K562 (cell line): ENCODE measurements around the gene BIRC5. TPM values are rescaled to one million over a fixed set of nuclear protein-coding genes. Genes with fewer than 3 reads are reported as not detected.

Source experiments
- ELF2 ChIP-seq: fragments of 250-450 bp; sonication (Bioruptor Pico); IDR thresholded peaks from 2 replicates; pipeline ENCODE4 v1.5.0; 2021; ENCODE audit warnings: mild to moderate bottlenecking
- EZH2 ChIP-seq: IDR thresholded peaks from 2 replicates; pipeline ENCODE4 v1.6.1; 2012; ENCODE audit warnings: low read depth, mild to moderate bottlenecking, inconsistent platforms, low read length, borderline replicate concordance
- RAD21 ChIP-seq, 2 experiments: fragments of 250-450 bp in 1 of 2; fragments of 450-650 bp in 1 of 2; sonication (Bioruptor Pico) in 1 of 2; formaldehyde crosslinking in 1 of 2; IDR thresholded peaks in 1 of 2; conservative IDR thresholded peaks in 1 of 2; 2 replicates each; pipeline versions ENCODE4 v1.4.0 to v1.8.0; 2020 to 2022; ENCODE audit warnings: mild to moderate bottlenecking in 2 of 2, moderate library complexity in 1 of 2
- REST ChIP-seq, 2 experiments: fragments of 450-650 bp; formaldehyde crosslinking in 1 of 2; IDR thresholded peaks; 2 replicates each; pipeline versions ENCODE4 v1.4.0 to v1.6.1; 2014 to 2020; ENCODE audit warnings: mild to moderate bottlenecking in 2 of 2, borderline replicate concordance in 1 of 2, low read depth in 1 of 2
- SLC30A9 ChIP-seq: fragments of 250-450 bp; sonication (Bioruptor Pico); IDR thresholded peaks from 2 replicates; pipeline ENCODE4 v1.8.0; 2022; ENCODE audit warnings: mild to moderate bottlenecking, moderate library complexity
- STAG1 ChIP-seq: sonication (generic); formaldehyde crosslinking; IDR thresholded peaks from 2 replicates; pipeline ENCODE4 v1.5.0; 2020; ENCODE audit warnings: missing genetic modification reagents, borderline replicate concordance
- TRIM28 ChIP-seq: fragments of 450-650 bp; IDR thresholded peaks from 2 replicates; pipeline ENCODE4 v1.6.1; 2017
- ZNF175 ChIP-seq: fragments of 200-800 bp; sonication (Bioruptor generic); IDR thresholded peaks from 2 replicates; pipeline ENCODE4 v1.6.1; 2016; ENCODE audit warnings: low read depth, mild to moderate bottlenecking, missing genetic modification characterization, missing compliant biosample characterization
- ZNF79 ChIP-seq: fragments of 250-450 bp; sonication (Bioruptor Pico); IDR thresholded peaks from 2 replicates; pipeline ENCODE4 v1.4.0; 2020; ENCODE audit warnings: low read depth, mild to moderate bottlenecking, moderate library complexity
- polyA plus RNA-seq, 8 experiments: library from polyadenylated mRNA; depleted of rRNA in 4 of 8; stranded (reverse) in 5 of 8; unstranded in 3 of 8; fragments of >200 nt; fragmentation: Nextera tagmentation in 2 of 8; fragmentation: Illumina TruSeq in 1 of 8; extraction: Ambion mirVana in 2 of 8; extraction: Trizol in 1 of 8; gene quantifications; 2 replicates each; pipeline versions ENCODE4 v1.2.1 to v1.2.3, GENCODE V29; 2011 to 2014; ENCODE audit warnings: inconsistent platforms in 1 of 8, missing spikeins in 1 of 8
- total RNA-seq, 7 experiments: library from RNA; depleted of rRNA in 6 of 7; stranded (reverse); fragments of >200 nt in 6 of 7; fragmentation: Illumina TruSeq in 2 of 7; extraction: Trizol in 2 of 7; gene quantifications; 2 replicates each; pipeline versions ENCODE4 v1.2.1 to v1.2.3, GENCODE V29; 2011 to 2021; ENCODE audit warnings: low replicate concordance in 1 of 7
- TF ChIP-seq, protein P1 (sequence below): fragments of 200-400 bp; formaldehyde crosslinking; IDR thresholded peaks from 2 replicates; pipeline ENCODE4 v1.6.1; 2017; ENCODE audit warnings: mild to moderate bottlenecking, low read depth, low read length, moderate library complexity
- TF ChIP-seq, protein P2 (sequence below): sonication (generic); formaldehyde crosslinking; IDR thresholded peaks from 2 replicates; pipeline ENCODE4 v1.8.1; 2023; ENCODE audit warnings: mild to moderate bottlenecking, missing genetic modification reagents
- TF ChIP-seq, protein P3 (sequence below): sonication (generic); formaldehyde crosslinking; IDR thresholded peaks from 2 replicates; pipeline ENCODE4 v1.8.0; 2022; ENCODE audit warnings: mild to moderate bottlenecking, missing genetic modification reagents

The BIRC5 gene
- total and polyA plus RNA-seq, 9 of the 15 experiments (the other 6 are each of a cell fraction or from before 2014, with no cell fraction given) = 64.4 to 140 (median 101) TPM

GRCh38 chr17:78258323-78259191, 44.5 kb downstream of the BIRC5 start (continued):
- TF ChIP-seq, protein P1, sequence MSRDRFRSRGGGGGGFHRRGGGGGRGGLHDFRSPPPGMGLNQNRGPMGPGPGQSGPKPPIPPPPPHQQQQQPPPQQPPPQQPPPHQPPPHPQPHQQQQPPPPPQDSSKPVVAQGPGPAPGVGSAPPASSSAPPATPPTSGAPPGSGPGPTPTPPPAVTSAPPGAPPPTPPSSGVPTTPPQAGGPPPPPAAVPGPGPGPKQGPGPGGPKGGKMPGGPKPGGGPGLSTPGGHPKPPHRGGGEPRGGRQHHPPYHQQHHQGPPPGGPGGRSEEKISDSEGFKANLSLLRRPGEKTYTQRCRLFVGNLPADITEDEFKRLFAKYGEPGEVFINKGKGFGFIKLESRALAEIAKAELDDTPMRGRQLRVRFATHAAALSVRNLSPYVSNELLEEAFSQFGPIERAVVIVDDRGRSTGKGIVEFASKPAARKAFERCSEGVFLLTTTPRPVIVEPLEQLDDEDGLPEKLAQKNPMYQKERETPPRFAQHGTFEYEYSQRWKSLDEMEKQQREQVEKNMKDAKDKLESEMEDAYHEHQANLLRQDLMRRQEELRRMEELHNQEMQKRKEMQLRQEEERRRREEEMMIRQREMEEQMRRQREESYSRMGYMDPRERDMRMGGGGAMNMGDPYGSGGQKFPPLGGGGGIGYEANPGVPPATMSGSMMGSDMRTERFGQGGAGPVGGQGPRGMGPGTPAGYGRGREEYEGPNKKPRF = no peak
- TF ChIP-seq STAG1 (CRISPR knock-in tag) = no peak
- 0 out of 2 replicates have a peak, but pooled peaks have one; percentile 2 for TF ChIP-seq ZNF79
- peak in 1 of 2 experiments; percentile 21; a peak in 1 of 4 replicates for TF ChIP-seq RAD21 (CRISPR knock-in tag; conservative IDR thresholded peaks at IDR 0.05 in 1 of 2, IDR thresholded peaks at IDR 0.05 in 1 of 2)
- TF ChIP-seq SLC30A9 (CRISPR knock-in tag) = no peak
- TF ChIP-seq EZH2 = no peak
- TF ChIP-seq TRIM28 = no peak
- TF ChIP-seq ZNF175 (CRISPR knock-in tag) = peak; percentile 58; the same call in 1 of the 2 replicates
- TF ChIP-seq ELF2 (CRISPR knock-in tag) = peak; percentile 58; the same call in 1 of the 2 replicates
- TF ChIP-seq, protein P2, sequence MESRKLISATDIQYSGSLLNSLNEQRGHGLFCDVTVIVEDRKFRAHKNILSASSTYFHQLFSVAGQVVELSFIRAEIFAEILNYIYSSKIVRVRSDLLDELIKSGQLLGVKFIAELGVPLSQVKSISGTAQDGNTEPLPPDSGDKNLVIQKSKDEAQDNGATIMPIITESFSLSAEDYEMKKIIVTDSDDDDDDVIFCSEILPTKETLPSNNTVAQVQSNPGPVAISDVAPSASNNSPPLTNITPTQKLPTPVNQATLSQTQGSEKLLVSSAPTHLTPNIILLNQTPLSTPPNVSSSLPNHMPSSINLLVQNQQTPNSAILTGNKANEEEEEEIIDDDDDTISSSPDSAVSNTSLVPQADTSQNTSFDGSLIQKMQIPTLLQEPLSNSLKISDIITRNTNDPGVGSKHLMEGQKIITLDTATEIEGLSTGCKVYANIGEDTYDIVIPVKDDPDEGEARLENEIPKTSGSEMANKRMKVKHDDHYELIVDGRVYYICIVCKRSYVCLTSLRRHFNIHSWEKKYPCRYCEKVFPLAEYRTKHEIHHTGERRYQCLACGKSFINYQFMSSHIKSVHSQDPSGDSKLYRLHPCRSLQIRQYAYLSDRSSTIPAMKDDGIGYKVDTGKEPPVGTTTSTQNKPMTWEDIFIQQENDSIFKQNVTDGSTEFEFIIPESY (CRISPR knock-in tag) = no peak
- TF ChIP-seq, protein P3, sequence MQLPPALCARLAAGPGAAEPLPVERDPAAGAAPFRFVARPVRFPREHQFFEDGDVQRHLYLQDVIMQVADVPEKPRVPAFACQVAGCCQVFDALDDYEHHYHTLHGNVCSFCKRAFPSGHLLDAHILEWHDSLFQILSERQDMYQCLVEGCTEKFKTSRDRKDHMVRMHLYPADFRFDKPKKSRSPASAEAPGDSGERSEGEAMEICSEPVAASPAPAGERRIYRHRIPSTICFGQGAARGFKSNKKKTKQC (CRISPR knock-in tag) = no peak
- TF ChIP-seq REST (IDR thresholded peaks at IDR 0.05; ENCODE audit: borderline replicate concordance) = no peak
- TF ChIP-seq REST (CRISPR knock-in tag; IDR thresholded peaks at IDR 0.05; ENCODE audit: low read depth) = 0 out of 2 replicates have a peak, but pooled peaks have one; percentile 45
